Measurements from ENCODE around the gene NLGN2. TPM values are rescaled to one million over a fixed set of nuclear protein-coding genes. Genes with fewer than 3 reads are reported as not detected.
"Not testable (repeated sequence)": the region's sequence is repeated elsewhere in the genome, so short reads cannot be mapped to it uniquely, and the experiment has no call there.

Gene NLGN2
- 15.0 and 68.4 TPM in 2 replicates for total RNA-seq (ENCODE audit: low replicate concordance)
- long read RNA-seq, partial matches to known transcripts: 0 of 1 reads
- long read RNA-seq, other reads (novel, unspliced or antisense): 1 of 1 reads

GRCh38 chr17:7407485-7408251 lies at the start of gene NLGN2:
NLGN2 (plus strand) TSS chr17:7407845; CDS start chr17:7408256, 411 bp downstream.
- peaks cover 4% of the 10 kb centered on the region for H3K27me3 Mint-ChIP-seq
- H3K27ac Mint-ChIP-seq: no peak within 1 kb of the TSS
- TF ChIP-seq CTCF (conservative IDR thresholded peaks at IDR 0.05): no peak
- H3K9me3 Mint-ChIP-seq: no peaks in the 10 kb centered on the region
- H3K4me1 Mint-ChIP-seq (ENCODE audit: unreplicated experiment): peaks cover 17% of the 10 kb centered on the region
- H3K4me3 Mint-ChIP-seq: peak within 1 kb of the TSS; percentile 52
- H3K36me3 Mint-ChIP-seq: peaks cover 12% of the 10 kb centered on the region
- DNase-seq (ENCODE audit: extremely low spot score, unreplicated experiment): no peak

DNA sequence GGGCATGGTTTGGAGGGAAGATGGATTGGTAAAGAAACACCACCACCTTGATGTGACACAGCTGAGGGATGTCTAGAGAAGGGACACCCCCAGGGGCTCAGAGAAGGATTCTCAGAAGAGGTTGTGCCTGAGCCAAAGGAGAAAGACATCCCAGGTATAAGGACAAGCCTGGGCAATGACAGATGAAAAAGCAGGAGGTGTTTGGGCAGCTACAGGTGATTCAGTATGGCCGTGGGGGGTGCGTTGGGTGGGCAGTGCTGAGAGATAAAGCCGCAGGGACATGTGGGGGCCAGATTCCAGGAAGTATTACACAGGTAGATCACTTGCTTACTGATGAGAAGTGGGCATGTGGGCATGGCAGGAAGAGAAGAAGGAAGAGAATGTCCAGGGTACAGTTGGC lies 45.7 kb upstream of the NLGN2 start:
- H3K4me3 Mint-ChIP-seq: no peak overlapping the region
- DNase-seq (ENCODE audit: extremely low spot score, unreplicated experiment): no peak
- H3K27me3 Mint-ChIP-seq: peaks cover 6% of the 10 kb centered on the region
- H3K9me3 Mint-ChIP-seq: no peaks in the 10 kb centered on the region
- TF ChIP-seq CTCF (conservative IDR thresholded peaks at IDR 0.05): no peak
- no peaks in the 10 kb centered on the region for H3K4me1 Mint-ChIP-seq (ENCODE audit: unreplicated experiment)
- H3K36me3 Mint-ChIP-seq: no peaks in the 10 kb centered on the region
- no peak overlapping the region for H3K27ac Mint-ChIP-seq

GRCh38 chr17:7363311-7363710 lies 44.3 kb upstream of the NLGN2 start:
- no peak overlapping the region for H3K4me3 Mint-ChIP-seq
- peaks cover 9% of the 10 kb centered on the region for H3K27me3 Mint-ChIP-seq
- no peaks in the 10 kb centered on the region for H3K36me3 Mint-ChIP-seq
- no peaks in the 10 kb centered on the region for H3K9me3 Mint-ChIP-seq
- DNase-seq (ENCODE audit: extremely low spot score, unreplicated experiment): no peak
- TF ChIP-seq CTCF (conservative IDR thresholded peaks at IDR 0.05): no peak
- no peaks in the 10 kb centered on the region for H3K4me1 Mint-ChIP-seq (ENCODE audit: unreplicated experiment)
- H3K27ac Mint-ChIP-seq: no peak overlapping the region

GRCh38 chr17:7365963-7366362 lies 41.7 kb upstream of the NLGN2 start:
- H3K9me3 Mint-ChIP-seq; H3K4me1 Mint-ChIP-seq (ENCODE audit: unreplicated experiment); H3K4me3 Mint-ChIP-seq; H3K27ac Mint-ChIP-seq; H3K36me3 Mint-ChIP-seq; DNase-seq (ENCODE audit: extremely low spot score, unreplicated experiment): not testable (repeated sequence)
- H3K27me3 Mint-ChIP-seq: peaks cover 24% of the 10 kb centered on the region

DNA sequence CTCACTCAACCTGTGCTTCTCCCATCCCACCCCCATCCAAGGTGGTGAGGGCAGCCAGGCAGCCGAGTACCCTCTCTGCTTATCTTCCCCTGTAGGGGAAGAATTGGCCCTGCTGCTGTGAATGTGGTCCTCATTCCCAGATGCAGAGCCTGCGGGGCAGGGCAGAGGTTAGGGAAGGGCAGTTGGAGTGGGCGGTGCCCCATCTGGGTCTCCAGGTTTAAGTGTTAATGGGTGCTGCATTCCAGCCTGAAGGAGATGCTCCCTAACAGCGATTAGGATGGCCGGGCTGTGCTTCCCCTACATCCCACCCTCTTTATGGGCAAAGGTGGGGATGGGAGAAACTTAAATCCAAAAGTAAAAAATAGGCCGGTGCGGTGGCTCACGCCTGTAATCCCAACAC lies 40.6 kb upstream of the NLGN2 start:
- Mint-ChIP-seq H3K4me1 (ENCODE audit: unreplicated experiment) (no peaks in the 10 kb centered on the region), H3K36me3 (no peaks in the 10 kb centered on the region), H3K9me3 (no peaks in the 10 kb centered on the region), H3K4me3 (no peak overlapping the region), H3K27me3 (peaks cover 22% of the 10 kb centered on the region), H3K27ac (no peak overlapping the region)
- no peak for DNase-seq (ENCODE audit: extremely low spot score, unreplicated experiment)
- TF ChIP-seq CTCF (conservative IDR thresholded peaks at IDR 0.05): no peak

DNA sequence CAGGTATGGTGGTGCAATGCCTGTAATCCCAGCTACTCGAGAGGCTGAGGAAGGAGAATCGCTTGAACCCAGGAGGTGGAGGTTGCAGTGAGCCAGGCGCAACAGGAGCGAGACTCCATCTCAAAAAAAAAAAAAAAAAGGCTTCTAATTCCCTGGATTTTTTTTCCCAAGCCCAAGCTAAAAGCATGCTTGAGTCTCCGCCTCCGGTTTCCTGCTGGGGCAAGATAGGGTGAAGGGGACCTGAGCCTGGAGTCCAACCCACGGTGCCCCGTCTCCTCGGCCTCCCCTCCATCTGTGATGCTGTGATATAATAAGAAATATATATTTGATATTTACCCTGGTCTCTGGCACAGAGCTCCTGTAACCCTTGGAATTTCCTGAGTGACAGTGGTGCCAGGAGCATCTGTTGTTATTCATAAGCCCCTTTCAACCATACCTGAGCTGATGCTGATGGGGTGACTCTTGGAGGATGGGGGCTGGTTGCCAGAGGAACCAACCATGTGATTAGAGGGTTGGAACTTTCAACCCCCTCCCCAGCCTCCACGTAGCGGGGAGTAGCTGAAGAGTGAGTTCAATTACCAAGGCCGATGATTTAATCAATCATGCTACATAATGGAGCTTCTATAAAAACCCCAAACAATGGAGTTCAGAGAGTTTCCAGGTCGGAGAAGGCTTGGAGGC lies 39.6 kb upstream of the NLGN2 start:
- Mint-ChIP-seq H3K27ac (no peak overlapping the region), H3K36me3 (no peaks in the 10 kb centered on the region), H3K27me3 (peaks cover 21% of the 10 kb centered on the region), H3K4me1 (ENCODE audit: unreplicated experiment) (no peaks in the 10 kb centered on the region), H3K9me3 (no peaks in the 10 kb centered on the region), H3K4me3 (no peak overlapping the region)
- DNase-seq (ENCODE audit: extremely low spot score, unreplicated experiment): no peak
- no peak for TF ChIP-seq CTCF (conservative IDR thresholded peaks at IDR 0.05)

DNA sequence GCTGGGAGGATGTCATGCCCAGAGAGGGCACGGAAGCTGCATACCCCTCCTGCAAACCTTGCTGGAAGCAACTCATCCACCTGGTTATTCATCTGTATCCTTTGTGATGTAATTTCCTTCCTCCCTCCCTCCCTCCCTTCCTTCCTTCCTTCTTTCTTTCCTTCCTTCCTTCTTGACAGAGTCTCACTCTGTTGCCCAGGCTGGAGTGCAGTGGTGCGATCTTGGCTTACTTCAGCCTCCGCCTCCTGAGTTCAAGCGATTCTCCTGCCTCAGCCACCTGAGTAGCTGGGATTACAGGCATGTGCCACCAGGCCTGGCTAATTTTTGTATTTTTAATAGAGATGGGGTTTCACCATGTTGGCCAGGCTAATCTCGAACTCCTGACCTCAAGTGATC lies 39.0 kb upstream of the NLGN2 start:
- not testable (repeated sequence) for H3K36me3 Mint-ChIP-seq; DNase-seq (ENCODE audit: extremely low spot score, unreplicated experiment); H3K4me1 Mint-ChIP-seq (ENCODE audit: unreplicated experiment); H3K27ac Mint-ChIP-seq; H3K4me3 Mint-ChIP-seq; H3K9me3 Mint-ChIP-seq
- H3K27me3 Mint-ChIP-seq: peaks cover 21% of the 10 kb centered on the region
